ENCODE data around the gene RFX5. TPM values are rescaled to one million over a fixed set of nuclear protein-coding genes. Genes with fewer than 3 reads are reported as not detected.

RFX5 gene
- polyA plus RNA-seq, 1 donor, result 44.8 TPM

GRCh38 chr1:151324390-151324930 lies 22.6 kb downstream of the RFX5 start:
- no peak for DNase-seq

GRCh38 chr1:151318975-151319374 lies 28.1 kb downstream of the RFX5 start:
- no peak for DNase-seq

GRCh38 chr1:151315565-151316235 lies 31.4 kb downstream of the RFX5 start:
- no peak for DNase-seq

GRCh38 chr1:151314137-151314875 lies 32.7 kb downstream of the RFX5 start:
- DNase-seq, result no peak

- DNase-seq, result no peak
These were observed 33.6 kb downstream of the RFX5 start for GRCh38 chr1:151313501-151313900.

GRCh38 chr1:151312826-151313225 lies 34.2 kb downstream of the RFX5 start:
- DNase-seq, result no peak

- DNase-seq, result no peak
These were observed 34.6 kb downstream of the RFX5 start for GRCh38 chr1:151312411-151312810.

- no peak for DNase-seq
These were observed 35.3 kb downstream of the RFX5 start for GRCh38 chr1:151311589-151312331.

GRCh38 chr1:151311011-151311410 lies 36.0 kb downstream of the RFX5 start:
- DNase-seq, result no peak

GRCh38 chr1:151309811-151310323 lies 37.2 kb downstream of the RFX5 start:
- DNase-seq, result peak; percentile 12

- no peak for DNase-seq
These were observed 52.1 kb downstream of the RFX5 start for GRCh38 chr1:151294742-151295462.

GRCh38 chr1:151293093-151293492 lies 54.0 kb downstream of the RFX5 start:
- DNase-seq, result no peak

- DNase-seq, result no peak
These were observed 54.6 kb downstream of the RFX5 start for GRCh38 chr1:151292207-151293030.

GRCh38 chr1:151290709-151291303 lies 56.2 kb downstream of the RFX5 start:
- DNase-seq, result no peak

Other genes with a start within 250 kb of the RFX5 start
- gene SEMA6C, start 200.6 kb downstream of the RFX5 start, polyA plus RNA-seq (ENCODE audit: insufficient read length), result 29.8 TPM
- 1.6 TPM for gene TNFAIP8L2, start 190.6 kb downstream of the RFX5 start, polyA plus RNA-seq (ENCODE audit: insufficient read length)
- 16.9 TPM for gene LYSMD1, start 181.3 kb downstream of the RFX5 start, polyA plus RNA-seq (ENCODE audit: insufficient read length)
- 42.3 TPM for gene SCNM1, start 181.1 kb downstream of the RFX5 start, polyA plus RNA-seq (ENCODE audit: insufficient read length)
- gene TMOD4, start 171.3 kb downstream of the RFX5 start, polyA plus RNA-seq (ENCODE audit: insufficient read length), result 1.7 TPM
- gene VPS72, start 157.1 kb downstream of the RFX5 start, polyA plus RNA-seq (ENCODE audit: insufficient read length), result 67.6 TPM
- gene PIP5K1A, start 148.7 kb downstream of the RFX5 start, polyA plus RNA-seq (ENCODE audit: insufficient read length), result 92.7 TPM
- 181 TPM for gene PSMD4, start 92.5 kb downstream of the RFX5 start, polyA plus RNA-seq (ENCODE audit: insufficient read length)
- gene ZNF687, start 65.0 kb downstream of the RFX5 start, polyA plus RNA-seq (ENCODE audit: insufficient read length), result 21.2 TPM
- 73.8 TPM for gene PI4KB, start 19.8 kb downstream of the RFX5 start, polyA plus RNA-seq (ENCODE audit: insufficient read length)
- 50.4 TPM for gene SELENBP1, start 25.5 kb upstream of the RFX5 start, polyA plus RNA-seq (ENCODE audit: insufficient read length)
- gene PSMB4, start 52.3 kb upstream of the RFX5 start, polyA plus RNA-seq (ENCODE audit: insufficient read length), result 237 TPM
- gene POGZ, start 112.2 kb upstream of the RFX5 start, polyA plus RNA-seq (ENCODE audit: insufficient read length), result 162 TPM
- gene CGN, start 164.1 kb upstream of the RFX5 start, polyA plus RNA-seq (ENCODE audit: insufficient read length), result 55.6 TPM
- 10.5 TPM for gene TUFT1, start 193.1 kb upstream of the RFX5 start, polyA plus RNA-seq (ENCODE audit: insufficient read length)